H1 (cell line): ENCODE results near the gene PTPN13. TPM values are rescaled to one million over a fixed set of nuclear protein-coding genes. Genes with fewer than 3 reads are reported as not detected.

Source experiments
- YY1 ChIP-seq: IDR thresholded peaks from 2 replicates; pipeline ENCODE4 v1.6.1; 2011; ENCODE audit warnings: low read depth, mild to moderate bottlenecking, low read length
- polyA plus RNA-seq, 7 experiments: library from polyadenylated mRNA; depleted of rRNA in 3 of 7; stranded (reverse) in 5 of 7; unstranded in 2 of 7; fragments of >200 nt in 5 of 7; fragments of 200-250 nt in 2 of 7; gene quantifications; 1 replicate in 5 of 7; 2 replicates in 1 of 7; 4 replicates in 1 of 7; pipeline versions ENCODE4 v1.2.1 to v1.2.3, GENCODE V29; 2011 to 2013; ENCODE audit warnings: missing spikeins in 2 of 7, mixed read lengths in 2 of 7
- total RNA-seq: library from RNA; stranded (reverse); fragmentation: NEBNext Ultra II Directional; extraction: Animal tissue kit (Norgen Biotek cat#: 25700); gene quantifications from 2 replicates; pipeline ENCODE4 v1.2.1, GENCODE V29; 2021

The PTPN13 gene
- total and polyA plus RNA-seq, 2 of the 8 experiments (the other 6 are each of a cell fraction or from before 2014, with no cell fraction given): 12.7 to 57.9 TPM

DNA sequence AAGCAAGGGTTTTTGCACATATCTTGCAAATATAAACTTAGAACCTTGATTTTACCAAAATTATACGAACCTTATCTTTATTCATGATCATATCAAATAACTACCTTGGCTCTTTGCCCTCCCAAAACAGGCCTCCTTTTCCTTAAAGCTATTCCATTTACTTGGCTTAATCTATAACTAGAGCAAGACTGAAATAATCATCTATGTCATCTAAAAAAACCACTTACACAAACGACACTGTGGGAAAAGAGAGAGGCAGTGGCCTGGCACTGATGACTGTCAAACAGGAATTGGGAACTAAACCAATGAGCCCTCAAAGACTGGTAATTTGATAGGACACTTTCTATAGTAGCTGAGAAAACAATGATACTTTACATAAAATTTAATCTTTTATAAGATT lies 11.7 kb upstream of the PTPN13 start (continued):
- no peak for TF ChIP-seq YY1
- TF ChIP-seq, all 59 proteins: peak for 0
